ENCODE measurements around the gene EPHA5.
"Not testable (repeated sequence)": the region's sequence is repeated elsewhere in the genome, so short reads cannot be mapped to it uniquely, and the experiment has no call there.

GRCh38 chr4:65308626-65309025 is 361.7 kb downstream of the EPHA5 start:
- not testable (repeated sequence) for TF ChIP-seq CTCF, EP300, POLR2AphosphoS5 (IDR thresholded peaks at IDR 0.05)
